Ureter (tissue), 1 donor: ENCODE data around the gene ZFPL1. TPM values are rescaled to one million over a fixed set of nuclear protein-coding genes. Genes with fewer than 3 reads are reported as not detected.

Source experiments
- DNase-seq: peaks from one replicate; pipeline ENCODE4 v3.0.0-alpha.2; 2020; ENCODE audit warnings: low spot score
- total RNA-seq: library from RNA; stranded (reverse); gene quantifications from one replicate; pipeline ENCODE4 v1.2.4, GENCODE V29; 2023
- donor health status: DM: yes; HTN: yes; CAD: no.

ZFPL1 gene
- total RNA-seq, result 33.7 TPM

GRCh38 chr11:65083834-65084597, at the start of gene ZFPL1, which contains the start of gene CDCA5:
Gene ZFPL1, plus strand, starts transcription at chr11:65084222. Its CDS starts 477 bp downstream, at chr11:65084699.
Gene CDCA5, minus strand, starts transcription at chr11:65084040. Its CDS starts 62 bp downstream, at chr11:65083978.
- DNase-seq, result peak; percentile 95

DNA sequence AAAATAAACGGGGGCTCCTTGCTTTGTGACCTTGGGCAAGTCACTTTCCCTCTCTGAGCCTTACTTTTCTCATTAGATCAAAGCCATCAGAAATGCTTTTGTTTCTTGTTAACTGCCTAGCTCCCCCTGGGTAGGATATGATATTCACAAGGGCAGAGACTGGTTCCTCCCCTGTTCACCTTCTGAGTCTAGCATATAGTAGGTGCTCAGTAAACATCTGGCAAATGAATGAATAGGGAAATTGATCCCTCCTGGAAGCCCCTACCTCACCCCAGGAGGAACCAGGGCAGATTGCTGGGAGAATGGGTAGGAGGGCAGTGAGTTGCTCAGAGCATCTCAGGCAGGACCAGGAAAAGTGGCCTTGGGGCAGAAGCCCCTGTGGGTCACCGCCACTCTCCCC, 49.6 kb upstream of the ZFPL1 start:
- DNase-seq, result no peak

- DNase-seq, result no peak
These were observed 48.4 kb upstream of the ZFPL1 start for GRCh38 chr11:65035579-65035978.

GRCh38 chr11:65036931-65037330, 47.1 kb upstream of the ZFPL1 start:
- DNase-seq, result no peak

DNA sequence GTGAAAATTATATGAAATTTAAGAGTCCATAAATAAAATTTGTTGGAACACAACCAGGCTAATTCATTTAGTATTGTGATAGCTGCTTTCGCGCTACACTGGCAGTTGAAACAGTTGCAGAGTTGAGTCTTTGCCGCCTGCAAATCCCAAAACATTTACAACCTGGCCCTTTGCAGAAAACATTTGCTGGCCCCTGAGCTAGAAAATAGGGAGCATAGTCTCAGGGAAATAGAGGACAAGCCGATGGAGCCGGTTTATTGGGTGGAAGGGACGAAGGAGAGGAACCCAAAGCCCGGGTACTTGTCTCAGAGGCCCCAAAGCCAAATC, 43.5 kb upstream of the ZFPL1 start:
- no peak for DNase-seq

DNA sequence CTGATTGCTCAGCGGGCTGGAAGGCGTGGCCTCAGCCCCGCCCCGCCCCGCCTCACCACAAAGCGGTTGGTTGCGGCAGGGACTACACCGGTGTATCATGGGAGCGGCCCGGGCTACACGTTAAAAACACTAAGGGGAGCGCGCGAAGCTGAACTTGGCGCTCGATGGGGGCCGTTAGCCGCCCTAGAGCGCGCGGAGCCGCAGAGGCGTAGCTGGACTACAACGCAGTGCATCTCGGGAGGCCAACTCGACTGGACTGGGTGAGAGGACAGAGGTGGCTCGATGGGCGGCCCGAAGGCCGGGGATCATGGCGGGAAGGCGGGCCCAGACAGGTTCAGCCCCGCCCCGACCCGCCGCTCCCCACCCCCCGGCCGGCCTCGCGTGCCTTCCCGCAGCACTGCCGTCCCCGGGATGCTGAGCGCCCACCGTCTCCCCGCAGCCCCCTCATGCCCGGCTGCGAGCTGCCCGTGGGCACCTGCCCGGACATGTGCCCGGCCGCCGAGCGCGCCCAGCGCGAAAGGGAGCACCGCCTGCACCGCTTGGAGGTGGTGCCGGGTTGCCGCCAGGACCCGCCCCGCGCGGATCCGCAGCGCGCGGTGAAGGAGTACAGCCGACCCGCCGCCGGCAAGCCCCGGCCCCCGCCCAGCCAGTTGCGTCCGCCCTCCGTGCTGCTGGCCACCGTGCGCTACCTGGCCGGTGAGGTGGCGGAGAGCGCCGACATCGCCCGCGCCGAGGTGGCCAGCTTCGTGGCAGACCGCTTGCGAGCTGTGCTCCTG, 43.0 kb upstream of the ZFPL1 start, which contains the start of gene SAC3D1:
Gene SAC3D1, plus strand, starts transcription at position 364 of the 776 bp plus-strand sequence. Its CDS starts 83 bp downstream, at position 447.
- DNase-seq, result peak; percentile 89

DNA sequence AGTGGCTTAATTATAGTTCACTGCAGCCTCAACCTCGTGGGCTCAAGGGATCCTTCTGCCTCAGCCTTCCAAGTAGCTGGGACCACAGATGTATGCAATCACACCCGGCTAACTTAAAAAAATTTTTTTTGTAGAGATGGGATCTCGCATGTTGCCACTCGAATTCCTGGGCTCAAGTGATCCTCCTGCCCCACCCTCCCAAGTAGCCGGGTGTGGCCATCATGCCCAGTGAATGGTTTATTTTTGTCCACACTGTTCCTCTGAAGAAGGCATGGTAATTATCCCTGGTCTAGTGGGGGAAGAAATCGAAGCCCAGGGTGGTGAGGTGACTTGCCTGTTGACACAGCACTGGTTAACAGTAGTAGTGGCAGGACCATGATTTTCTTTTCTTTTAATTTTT, 41.1 kb upstream of the ZFPL1 start:
- no peak for DNase-seq

- DNase-seq, result no peak
These were observed 40.0 kb upstream of the ZFPL1 start for GRCh38 chr11:65043881-65044501.

- no peak for DNase-seq
These were observed 39.0 kb upstream of the ZFPL1 start for GRCh38 chr11:65045061-65045460.

- no peak for DNase-seq
These were observed 38.3 kb upstream of the ZFPL1 start for GRCh38 chr11:65045728-65046127.

GRCh38 chr11:65047581-65048422, 36.2 kb upstream of the ZFPL1 start:
- DNase-seq, result no peak

DNA sequence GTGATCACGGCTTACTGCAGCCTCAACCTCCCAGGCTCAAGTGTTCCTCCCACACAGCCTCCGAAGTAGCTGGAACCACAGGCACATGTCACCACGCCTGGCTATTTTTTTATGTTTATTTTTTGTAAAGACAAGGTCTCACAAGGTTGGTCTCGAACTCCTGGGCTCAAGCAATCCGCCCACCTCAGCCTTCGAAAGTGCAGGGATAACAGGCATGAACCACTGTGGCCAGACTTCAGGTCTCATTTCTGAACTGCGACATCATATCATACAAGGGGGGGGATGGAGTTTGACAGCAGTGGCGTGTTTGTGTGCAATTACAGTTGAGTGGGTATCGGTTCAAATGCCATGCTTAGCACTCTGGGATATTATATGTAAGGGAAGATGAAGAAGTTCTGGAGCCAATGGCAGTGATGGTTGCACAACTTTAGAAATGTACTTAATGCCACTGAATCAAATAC, 32.6 kb upstream of the ZFPL1 start:
- DNase-seq, result no peak

- DNase-seq, result no peak
These were observed 30.1 kb upstream of the ZFPL1 start for GRCh38 chr11:65053827-65054508.

DNA sequence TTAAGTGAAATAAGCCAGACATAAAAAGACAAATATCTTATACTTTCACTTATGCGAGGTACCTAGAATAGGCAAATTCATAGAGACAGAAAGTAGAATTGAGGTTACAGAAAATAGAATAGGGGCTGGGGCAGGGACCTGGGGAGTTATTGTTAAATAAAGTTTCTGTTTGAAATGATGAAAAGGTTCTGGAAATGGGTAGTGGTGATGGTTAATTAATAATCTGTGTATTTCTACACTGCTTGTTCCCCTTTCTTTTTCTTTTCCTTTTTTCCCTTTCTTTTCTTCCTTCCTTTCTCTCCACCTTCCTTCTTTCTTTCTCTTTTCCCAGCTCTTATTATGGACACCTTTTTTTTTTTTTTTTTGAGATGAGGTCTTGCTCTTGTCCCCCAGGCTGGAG, 28.5 kb upstream of the ZFPL1 start:
- no peak for DNase-seq

- DNase-seq, result no peak
These were observed 27.0 kb upstream of the ZFPL1 start for GRCh38 chr11:65056999-65057398.

GRCh38 chr11:65057526-65057925, 26.5 kb upstream of the ZFPL1 start:
- no peak for DNase-seq

GRCh38 chr11:65058012-65058411, 26.0 kb upstream of the ZFPL1 start:
- DNase-seq, result no peak

DNA sequence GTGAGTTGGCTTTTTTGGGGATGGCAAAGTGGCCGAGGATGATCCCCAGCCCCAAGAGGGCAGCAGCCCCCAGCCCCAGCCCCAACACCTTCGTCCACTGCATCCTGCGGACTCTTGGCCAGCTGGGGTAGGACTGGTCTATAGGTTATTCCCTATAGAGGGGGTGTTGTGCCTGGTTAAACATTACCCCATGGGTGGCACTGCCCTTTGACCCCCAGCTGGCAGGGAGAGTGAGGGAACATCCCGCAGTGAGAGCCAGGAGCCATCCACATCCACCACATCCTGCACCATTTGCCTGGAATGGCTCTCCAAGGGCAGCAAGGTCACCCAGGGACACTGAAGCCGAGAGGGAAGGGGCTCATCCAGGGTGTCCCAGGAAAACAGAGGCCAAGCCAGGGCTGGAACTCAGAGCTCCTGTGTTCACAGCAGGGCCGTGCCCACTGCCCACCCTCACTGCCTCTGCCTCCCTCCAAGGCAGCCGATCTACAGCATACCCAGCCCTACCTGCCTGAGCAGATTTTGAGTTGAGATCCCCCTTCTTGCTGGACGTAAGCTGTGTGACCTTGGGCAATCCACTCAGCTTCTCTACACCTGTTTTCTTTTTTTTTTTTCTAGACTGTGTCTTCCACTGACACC, 25.5 kb upstream of the ZFPL1 start, which contains the start of gene NAALADL1:
Gene NAALADL1, minus strand, starts transcription at position 135 of the 636 bp plus-strand sequence. Its CDS starts 32 bp downstream, at position 103.
- DNase-seq, result no peak

DNA sequence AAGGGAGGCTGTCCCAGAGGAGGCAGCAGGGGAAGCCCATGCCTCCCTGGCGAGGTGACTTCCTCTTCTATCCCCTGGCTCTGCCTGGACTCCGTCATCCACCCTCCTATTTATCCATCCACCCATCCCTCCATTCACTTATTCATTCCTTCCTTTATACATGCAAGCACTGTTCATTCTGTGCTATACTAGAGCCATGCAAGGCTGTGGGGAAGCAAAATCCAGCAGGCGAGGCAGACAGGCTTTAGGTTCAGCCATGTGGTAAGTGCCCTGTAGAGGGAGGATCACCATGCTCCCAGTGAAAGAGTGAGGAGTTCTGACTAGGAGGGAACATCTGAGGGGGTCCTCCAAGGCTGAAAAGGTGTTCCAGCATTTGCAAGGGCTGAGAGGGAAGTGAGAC, 24.5 kb upstream of the ZFPL1 start:
- no peak for DNase-seq
